T-helper 1 cell treated with Interleukin-12 subunit alpha and Interleukin-12 subunit beta and Interleukin-4 antibody, amounts not matched to agents 30 μg/mL and 1 μg/mL, for 36 hours (primary cell): ENCODE measurements around the gene ADARB1.

Experiments used
- H3K27ac Mint-ChIP-seq: one replicate; pipeline ENCODE4 v1.8.0; 2021; ENCODE audit warnings: mild to moderate bottlenecking, mixed read lengths
- H3K27me3 Mint-ChIP-seq: one replicate; pipeline ENCODE4 v1.8.0; 2021; ENCODE audit warnings: low read depth, mixed read lengths
- H3K36me3 Mint-ChIP-seq: one replicate; pipeline ENCODE4 v1.8.0; 2021; ENCODE audit warnings: low read depth, mixed read lengths
- H3K4me1 Mint-ChIP-seq: one replicate; pipeline ENCODE4 v1.8.0; 2021; ENCODE audit warnings: low read depth, mixed read lengths
- H3K4me3 Mint-ChIP-seq: one replicate; pipeline ENCODE4 v1.8.0; 2021; ENCODE audit warnings: mild to moderate bottlenecking, moderate library complexity, mixed read lengths
- H3K9me3 Mint-ChIP-seq: one replicate; pipeline ENCODE4 v1.8.0; 2021; ENCODE audit warnings: mixed read lengths

Gene ADARB1

DNA sequence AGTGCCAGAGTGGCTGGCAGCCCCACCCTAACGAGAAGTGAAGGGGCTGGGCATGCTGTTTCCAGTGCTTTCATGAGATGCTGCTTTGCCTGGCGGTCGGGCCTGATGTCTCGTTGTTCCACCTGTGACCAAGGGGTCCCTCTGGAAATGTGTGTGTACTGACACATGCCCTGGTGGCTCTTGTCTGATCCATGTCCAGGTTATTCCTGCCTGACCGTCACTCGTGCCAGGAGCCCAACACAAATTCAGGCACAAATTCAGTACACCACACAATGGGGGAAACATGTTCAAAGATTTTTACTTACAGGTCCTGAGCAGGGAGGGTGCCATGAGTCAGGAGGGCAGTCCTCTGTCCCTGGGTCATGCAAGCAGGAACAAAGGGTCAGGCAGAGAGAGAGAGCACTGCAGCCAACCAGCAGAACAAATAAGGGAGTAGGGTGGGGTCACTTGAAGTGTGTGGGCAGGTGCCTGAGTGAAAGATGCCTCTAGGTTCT, 76.3 kb downstream of the ADARB1 start:
- no peaks in the 10 kb centered on the region for H3K9me3 Mint-ChIP-seq
- H3K27me3 Mint-ChIP-seq = no peaks in the 10 kb centered on the region
- peaks cover 30% of the 10 kb centered on the region for H3K4me1 Mint-ChIP-seq

DNA sequence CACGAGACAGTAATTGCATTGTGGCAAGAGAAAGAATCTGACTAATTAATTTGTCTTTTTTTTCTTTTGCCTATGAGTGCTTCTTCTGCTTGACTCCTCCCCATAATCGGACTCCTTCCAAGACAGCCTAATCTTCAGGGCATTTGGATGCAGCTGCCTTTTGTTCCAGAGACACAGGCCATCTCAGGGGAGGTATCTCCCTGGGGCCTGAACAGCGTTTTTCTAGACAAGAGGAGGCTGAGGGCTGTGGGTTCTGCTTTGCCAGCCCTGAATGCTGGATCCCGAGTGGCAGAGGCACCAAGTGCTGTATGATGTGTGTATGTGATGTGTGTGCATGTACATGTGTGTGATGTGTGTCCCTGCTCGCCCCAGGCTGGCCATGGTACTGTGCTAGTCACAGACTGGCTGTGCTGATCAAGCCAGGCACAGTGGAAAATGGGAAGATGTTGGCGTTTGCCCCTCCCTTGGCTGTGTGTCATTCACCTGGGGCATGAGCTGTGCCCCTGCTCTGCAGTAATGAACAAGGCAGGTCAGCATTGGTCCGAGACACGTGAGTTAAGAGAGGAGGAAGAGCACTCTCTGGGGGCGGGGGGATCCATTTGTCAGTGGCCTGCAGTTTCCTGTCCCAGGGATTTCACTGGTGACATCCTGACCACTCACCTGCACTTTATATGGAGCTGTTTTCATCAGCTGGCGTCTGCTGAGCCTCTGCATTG, 77.2 kb downstream of the ADARB1 start:
- peaks cover 11% of the 10 kb centered on the region for H3K36me3 Mint-ChIP-seq
- peaks cover 30% of the 10 kb centered on the region for H3K4me1 Mint-ChIP-seq
- H3K27me3 Mint-ChIP-seq = no peaks in the 10 kb centered on the region
- peaks cover 3% of the 10 kb centered on the region for H3K9me3 Mint-ChIP-seq
- peak overlapping the region; percentile 16 for H3K4me3 Mint-ChIP-seq
- peak overlapping the region; percentile 5 for H3K27ac Mint-ChIP-seq

More for the DNA sequence above, 76.3 kb downstream of the ADARB1 start:
- H3K36me3 Mint-ChIP-seq = peaks cover 6% of the 10 kb centered on the region
- no peak overlapping the region for H3K27ac Mint-ChIP-seq
- H3K4me3 Mint-ChIP-seq = no peak overlapping the region

DNA sequence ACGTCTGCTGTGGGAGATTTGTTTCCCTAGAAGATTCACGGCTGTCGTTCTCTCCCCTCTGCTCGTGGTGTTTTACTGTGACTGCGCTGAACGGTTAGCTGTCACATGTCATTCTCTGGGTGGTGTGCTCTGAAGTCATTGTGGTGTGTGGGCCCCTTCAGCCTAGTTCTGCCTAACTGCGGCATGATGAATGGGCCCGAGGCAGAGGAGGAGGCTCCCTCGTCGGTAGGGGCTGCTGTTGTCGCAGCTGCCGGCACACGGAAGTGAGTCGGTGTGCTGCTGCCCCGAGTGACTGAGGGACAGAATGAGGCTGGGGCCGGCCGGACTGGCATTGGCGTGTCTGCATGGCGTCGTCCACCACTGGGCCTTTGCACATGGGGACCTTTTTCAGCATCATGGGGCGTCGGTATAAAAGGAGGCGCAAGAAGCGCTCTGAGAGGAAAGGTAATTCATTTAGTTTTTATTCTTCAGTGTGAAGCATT, 77.9 kb downstream of the ADARB1 start:
- H3K27ac Mint-ChIP-seq = peak overlapping the region; percentile 5
- H3K27me3 Mint-ChIP-seq = no peaks in the 10 kb centered on the region
- peaks cover 12% of the 10 kb centered on the region for H3K36me3 Mint-ChIP-seq
- peaks cover 4% of the 10 kb centered on the region for H3K9me3 Mint-ChIP-seq
- peaks cover 30% of the 10 kb centered on the region for H3K4me1 Mint-ChIP-seq
- peak overlapping the region; percentile 56 for H3K4me3 Mint-ChIP-seq

DNA sequence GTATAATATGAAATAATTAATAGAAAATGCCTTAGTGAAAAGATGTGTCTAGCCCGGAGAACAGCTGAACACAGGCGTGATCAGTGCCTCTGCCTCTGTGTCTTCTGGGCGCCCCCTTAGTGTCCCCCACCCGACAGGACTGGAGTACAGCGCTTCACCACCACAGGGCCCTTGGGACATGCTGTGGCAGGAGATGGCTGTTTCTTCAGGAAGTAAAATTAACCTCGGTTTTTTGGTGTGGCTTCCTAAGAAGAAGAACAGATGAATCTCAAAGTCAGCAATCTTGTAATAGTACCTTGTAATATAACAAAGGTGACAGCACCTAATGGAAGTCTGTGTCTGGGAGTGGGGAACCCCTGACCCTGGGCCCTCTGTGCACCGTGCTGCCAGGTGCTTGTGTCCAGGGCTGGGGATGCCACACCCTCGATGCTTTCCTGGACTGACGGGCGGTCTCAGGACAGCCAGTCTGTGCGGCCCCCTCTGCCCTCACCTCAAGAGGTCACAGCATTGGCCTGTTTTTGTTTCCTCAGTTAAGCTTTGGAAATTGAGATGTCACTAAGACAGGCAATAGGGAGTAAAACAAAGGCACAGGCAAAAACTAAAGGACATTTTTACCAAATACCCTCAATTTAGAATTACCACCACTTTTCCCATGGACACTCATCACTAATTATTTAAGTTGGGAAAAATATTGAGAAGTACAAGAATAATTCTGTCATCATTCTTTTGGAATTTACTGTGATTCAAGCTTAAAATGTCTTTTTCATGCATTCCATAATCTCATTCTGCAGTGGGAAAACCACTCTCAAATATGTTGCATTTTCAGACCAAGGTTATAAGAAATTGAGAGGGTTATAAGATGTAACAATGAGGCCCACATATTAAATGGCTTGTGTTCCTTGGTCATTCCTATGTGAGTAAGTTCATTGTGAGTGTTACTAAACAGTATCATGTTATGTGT, 79.3 kb downstream of the ADARB1 start:
- Mint-ChIP-seq H3K9me3 (peaks cover 4% of the 10 kb centered on the region), H3K4me1 (peaks cover 30% of the 10 kb centered on the region), H3K36me3 (peaks cover 12% of the 10 kb centered on the region), H3K27me3 (no peaks in the 10 kb centered on the region), H3K4me3 (peak overlapping the region; percentile 26), H3K27ac (no peak overlapping the region)

DNA sequence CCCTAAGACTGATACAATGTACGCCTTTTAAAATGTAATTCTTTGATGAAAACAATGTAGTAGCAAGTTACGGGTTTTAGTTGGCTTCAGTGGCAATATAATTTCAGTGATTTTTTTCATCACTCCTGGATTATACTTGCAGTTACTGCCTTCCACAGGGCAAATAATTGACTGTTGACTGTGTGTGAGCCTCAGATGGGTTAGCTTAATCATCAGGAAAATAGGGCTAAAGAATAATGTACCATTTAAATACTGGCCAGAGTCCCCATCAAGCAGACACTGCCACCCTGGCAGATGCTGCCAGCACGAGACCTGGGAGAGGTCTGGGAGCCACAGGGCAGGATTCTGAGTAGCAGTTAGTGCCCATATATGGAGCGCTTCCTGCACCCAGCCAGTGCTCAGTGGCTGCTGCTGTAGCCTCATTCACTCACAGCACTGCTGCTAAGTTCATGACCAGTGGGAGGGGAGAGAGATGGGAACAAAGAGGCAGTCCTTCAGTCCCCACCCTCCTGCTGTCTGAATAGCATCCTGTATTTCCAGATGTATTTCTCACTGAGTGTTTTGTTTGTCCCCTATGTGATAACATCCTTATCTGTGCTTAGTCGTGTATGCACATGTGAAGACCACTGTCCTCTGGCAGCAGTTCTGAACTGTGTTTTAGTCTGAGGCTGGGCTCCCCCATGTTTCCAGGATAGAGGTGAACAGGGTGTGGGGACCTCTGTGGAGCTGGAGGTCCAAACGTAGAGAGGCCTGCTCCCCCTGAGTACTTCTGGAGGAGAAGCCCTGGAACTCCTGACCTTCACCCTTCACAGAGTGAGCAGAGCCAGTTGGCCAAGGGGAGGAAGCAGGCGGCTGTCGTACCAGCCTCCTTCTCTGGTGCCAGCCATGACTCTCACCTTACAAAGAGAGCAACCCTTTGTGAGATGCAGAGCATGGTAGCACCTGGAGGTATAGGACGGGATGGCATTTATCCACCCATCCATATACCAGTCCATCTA, 80.4 kb downstream of the ADARB1 start:
- Mint-ChIP-seq H3K27ac (no peak overlapping the region), H3K4me3 (no peak overlapping the region), H3K9me3 (peaks cover 4% of the 10 kb centered on the region), H3K4me1 (peaks cover 30% of the 10 kb centered on the region), H3K36me3 (peaks cover 12% of the 10 kb centered on the region), H3K27me3 (no peaks in the 10 kb centered on the region)

DNA sequence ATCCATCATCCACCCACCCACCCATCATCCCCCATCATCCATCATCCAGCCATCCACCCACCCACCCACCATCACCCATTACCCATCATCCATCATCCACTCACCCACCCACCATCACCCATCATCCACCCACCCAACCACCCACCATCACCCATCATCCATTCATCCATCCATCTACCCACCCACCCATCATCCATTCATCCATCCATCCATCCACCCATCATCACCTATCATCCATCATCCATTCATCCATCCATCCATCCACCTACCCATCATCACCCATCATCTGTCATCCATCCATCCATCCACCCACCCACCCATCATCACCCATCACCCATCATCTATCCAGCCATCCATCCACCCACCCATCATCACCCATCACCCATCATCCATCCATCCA, 81.5 kb downstream of the ADARB1 start:
- H3K27me3 Mint-ChIP-seq = no peaks in the 10 kb centered on the region
- H3K27ac Mint-ChIP-seq = no peak overlapping the region
- H3K4me3 Mint-ChIP-seq = no peak overlapping the region
- peaks cover 4% of the 10 kb centered on the region for H3K9me3 Mint-ChIP-seq
- H3K36me3 Mint-ChIP-seq = peaks cover 12% of the 10 kb centered on the region
- H3K4me1 Mint-ChIP-seq = peaks cover 27% of the 10 kb centered on the region

DNA sequence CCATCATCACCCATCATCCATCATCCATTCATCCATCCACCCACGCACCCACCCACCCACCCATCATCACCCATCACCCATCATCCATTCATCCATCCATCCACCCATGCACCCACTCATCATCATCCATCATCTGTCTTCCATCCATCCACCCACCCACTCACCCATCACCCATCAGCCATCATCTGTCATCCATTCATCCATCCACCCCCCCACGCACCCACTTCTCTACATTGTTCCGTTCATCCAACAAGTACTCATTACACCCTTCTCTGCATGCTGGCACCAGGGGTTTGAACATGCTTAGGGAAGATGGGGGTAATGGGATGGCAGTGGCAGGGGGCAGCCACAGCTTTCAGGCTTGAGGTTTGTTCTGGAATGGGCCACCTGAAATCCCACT, 82.1 kb downstream of the ADARB1 start:
- peaks cover 4% of the 10 kb centered on the region for H3K9me3 Mint-ChIP-seq
- no peak overlapping the region for H3K27ac Mint-ChIP-seq
- H3K27me3 Mint-ChIP-seq = no peaks in the 10 kb centered on the region
- no peak overlapping the region for H3K4me3 Mint-ChIP-seq
- peaks cover 26% of the 10 kb centered on the region for H3K4me1 Mint-ChIP-seq
- peaks cover 12% of the 10 kb centered on the region for H3K36me3 Mint-ChIP-seq

DNA sequence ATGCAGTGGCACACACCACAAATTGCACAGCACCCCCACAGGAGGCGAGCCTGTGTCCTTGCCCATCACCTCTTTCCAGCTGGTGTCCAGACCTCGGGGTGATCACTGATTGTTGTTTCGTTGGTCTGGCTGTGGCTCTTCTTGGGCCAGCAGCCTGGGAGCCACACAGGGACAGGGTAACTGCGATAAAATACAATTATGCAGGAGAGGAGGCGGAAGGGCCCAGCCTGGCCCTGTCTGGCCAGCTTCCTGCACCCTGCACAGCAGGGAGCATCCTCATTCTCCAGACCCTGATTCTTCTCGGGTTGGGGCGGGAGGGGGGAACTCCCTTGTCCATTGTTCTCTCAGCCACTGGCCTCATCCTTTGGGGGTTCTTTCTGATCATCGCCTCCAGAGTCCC, 83.6 kb downstream of the ADARB1 start:
- Mint-ChIP-seq H3K36me3 (peaks cover 15% of the 10 kb centered on the region), H3K4me1 (peaks cover 14% of the 10 kb centered on the region), H3K9me3 (peaks cover 4% of the 10 kb centered on the region), H3K4me3 (no peak overlapping the region), H3K27me3 (no peaks in the 10 kb centered on the region), H3K27ac (no peak overlapping the region)

DNA sequence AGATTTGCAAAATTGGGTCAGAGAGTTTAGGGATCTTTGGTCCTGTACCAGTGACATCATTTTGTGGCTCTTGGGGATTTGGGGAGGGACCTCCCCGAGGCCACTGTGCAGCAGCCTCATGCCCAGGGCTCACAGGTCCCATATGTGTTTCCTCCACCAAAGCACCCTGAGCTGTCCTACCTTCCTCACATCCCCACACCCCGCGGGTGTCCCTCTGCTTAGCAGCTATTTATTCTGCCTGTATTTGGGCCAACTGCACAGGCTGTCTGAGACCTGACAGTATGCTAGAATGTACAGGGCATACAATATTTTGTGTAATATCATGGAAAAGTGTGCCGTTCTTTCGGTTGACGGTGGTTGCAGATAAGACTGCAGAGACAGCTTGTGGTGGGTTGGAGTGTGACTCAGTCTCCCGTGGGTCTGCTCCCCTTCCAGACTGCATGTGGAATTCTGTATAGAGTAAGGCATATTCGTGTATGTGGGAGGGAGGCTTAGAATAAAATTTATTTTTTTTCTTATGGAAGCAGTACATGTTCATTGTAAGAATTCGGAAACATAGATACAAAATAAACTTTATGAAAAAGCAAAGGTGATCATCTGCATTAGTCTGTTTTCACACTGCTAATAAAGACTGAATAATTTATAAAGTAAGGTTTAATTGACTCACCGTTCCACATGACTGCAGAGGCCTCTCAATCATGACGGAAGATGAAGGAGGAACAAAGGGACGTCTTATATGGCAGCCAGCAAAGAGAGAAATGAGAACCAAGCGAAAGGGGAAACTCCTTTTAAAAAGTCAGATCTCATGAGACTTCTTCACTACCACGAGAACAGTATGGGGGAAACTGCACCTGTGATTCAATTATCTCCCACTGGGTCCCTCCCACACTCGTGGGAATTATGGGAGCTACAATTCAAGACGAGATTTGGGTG, 84.4 kb downstream of the ADARB1 start:
- Mint-ChIP-seq H3K27me3 (no peaks in the 10 kb centered on the region), H3K9me3 (peaks cover 4% of the 10 kb centered on the region), H3K4me1 (peaks cover 7% of the 10 kb centered on the region), H3K36me3 (peaks cover 15% of the 10 kb centered on the region), H3K4me3 (no peak overlapping the region), H3K27ac (no peak overlapping the region)

DNA sequence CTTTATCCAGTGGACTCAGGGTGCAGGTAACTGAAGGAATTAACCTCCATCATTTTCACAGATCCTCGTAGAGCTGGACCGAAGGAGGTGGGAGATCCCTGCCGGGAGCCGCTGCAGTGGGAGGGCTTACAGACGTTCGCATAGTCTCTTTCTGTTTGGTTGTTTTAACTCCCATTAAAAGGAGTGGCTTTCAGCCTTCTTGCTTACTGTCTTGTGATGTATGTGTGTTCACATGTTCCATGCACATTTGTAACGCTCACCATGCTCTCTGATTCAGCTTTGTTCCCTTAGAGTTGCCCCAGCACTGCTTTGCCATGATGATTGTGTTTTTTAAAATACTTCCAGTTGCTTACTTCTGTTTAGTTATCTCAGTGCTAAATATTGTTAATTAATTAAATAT, 85.8 kb downstream of the ADARB1 start:
- H3K27ac Mint-ChIP-seq = no peak overlapping the region
- peaks cover 4% of the 10 kb centered on the region for H3K9me3 Mint-ChIP-seq
- H3K4me1 Mint-ChIP-seq = no peaks in the 10 kb centered on the region
- H3K4me3 Mint-ChIP-seq = no peak overlapping the region
- no peaks in the 10 kb centered on the region for H3K27me3 Mint-ChIP-seq
- peaks cover 11% of the 10 kb centered on the region for H3K36me3 Mint-ChIP-seq

DNA sequence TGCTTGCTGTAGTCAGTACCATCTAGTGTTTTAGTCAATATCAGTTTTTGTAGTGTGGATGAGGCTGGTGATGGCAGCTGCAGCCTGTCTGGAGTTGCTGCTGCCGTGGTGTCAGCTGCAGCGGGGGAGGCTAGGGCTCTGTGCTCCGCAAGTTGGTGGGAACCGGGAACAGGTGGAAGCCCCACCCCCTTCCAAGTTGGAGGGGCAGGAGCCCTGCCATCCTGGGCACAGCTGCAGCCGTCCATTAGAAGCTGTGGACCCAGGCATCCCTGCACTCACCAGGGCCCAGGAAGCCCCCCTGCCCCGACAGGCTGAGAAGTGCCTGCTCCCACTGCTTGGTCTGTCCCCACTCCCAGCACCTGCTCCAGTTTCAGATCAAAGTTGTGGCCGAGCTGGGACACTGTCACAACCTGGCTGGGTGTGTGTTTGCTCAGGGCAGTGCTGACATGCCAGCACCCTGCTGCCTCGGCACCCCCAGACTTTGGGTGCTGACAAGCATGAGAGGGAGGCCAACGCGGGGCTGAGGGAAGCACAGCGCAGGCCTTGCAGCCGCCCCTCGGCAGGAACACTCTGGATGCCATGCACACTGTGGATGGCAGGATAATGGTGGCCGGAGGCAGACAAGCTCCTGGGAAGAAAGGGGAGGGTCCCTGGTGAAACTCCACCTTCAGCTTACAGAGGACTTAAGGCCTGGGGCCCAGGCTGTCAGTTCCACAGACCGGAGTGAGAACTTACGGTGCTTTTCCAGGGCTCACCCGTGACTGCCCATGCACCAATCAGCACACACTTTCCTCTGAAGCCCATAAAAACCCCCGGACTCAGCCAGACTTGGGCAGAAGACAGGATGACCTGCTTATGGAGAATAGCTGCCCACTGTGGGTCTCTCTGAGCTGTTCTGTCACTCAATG, 86.9 kb downstream of the ADARB1 start:
- H3K4me3 Mint-ChIP-seq = no peak overlapping the region
- H3K27me3 Mint-ChIP-seq = no peaks in the 10 kb centered on the region
- peaks cover 7% of the 10 kb centered on the region for H3K36me3 Mint-ChIP-seq
- H3K27ac Mint-ChIP-seq = no peak overlapping the region
- H3K4me1 Mint-ChIP-seq = no peaks in the 10 kb centered on the region
- H3K9me3 Mint-ChIP-seq = peaks cover 4% of the 10 kb centered on the region

DNA sequence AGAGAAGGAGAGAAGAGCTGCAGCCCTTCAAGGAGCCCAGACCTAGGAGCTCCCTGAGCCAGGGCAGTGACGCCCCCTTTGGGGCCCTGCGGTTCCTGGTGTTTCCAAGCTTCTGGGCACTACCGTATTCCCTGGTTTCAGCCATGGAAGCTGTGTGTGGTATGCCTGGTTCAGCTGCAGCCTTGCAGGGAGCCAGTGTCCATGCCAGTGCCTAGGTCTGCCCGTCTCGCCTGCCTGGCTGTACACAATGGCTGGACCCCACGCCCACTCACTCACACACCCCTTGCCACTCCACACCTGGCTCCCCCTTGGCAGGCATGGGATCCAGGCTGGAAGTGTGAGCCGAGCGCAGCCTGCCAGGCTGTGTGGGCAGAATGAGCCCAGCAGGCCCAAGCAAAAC, 87.7 kb downstream of the ADARB1 start:
- Mint-ChIP-seq H3K4me3 (no peak overlapping the region), H3K9me3 (no peaks in the 10 kb centered on the region), H3K4me1 (no peaks in the 10 kb centered on the region), H3K27me3 (no peaks in the 10 kb centered on the region), H3K27ac (no peak overlapping the region), H3K36me3 (peaks cover 3% of the 10 kb centered on the region)
